HS-5 (cell line): ENCODE measurements around the gene RBMS1.

Experiments used
- DNase-seq: peaks from one replicate; pipeline ENCODE4 v3.0.0-alpha.2; 2012; ENCODE audit warnings: low read depth

RBMS1 gene

DNA sequence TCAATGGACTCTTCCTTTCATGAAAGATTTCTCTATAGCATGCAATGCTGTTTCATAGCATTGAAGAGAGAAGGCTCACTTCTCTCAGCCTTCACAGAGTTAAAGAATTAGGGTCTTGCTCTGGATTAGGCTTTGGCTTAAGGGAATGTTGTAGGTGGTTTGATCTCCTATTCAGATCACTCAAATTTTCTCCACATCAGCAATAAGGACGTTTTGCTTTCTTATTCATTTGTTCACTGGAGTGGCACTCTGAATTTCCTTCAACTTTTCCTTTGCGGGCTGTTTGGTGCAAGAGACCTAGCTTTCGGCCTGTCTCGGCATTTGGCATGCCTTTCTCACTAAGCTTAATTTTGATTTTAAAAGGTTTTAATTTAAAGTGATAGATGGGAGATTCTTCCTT is 131.6 kb downstream of the RBMS1 start:
- DNase-seq = no peak

DNA sequence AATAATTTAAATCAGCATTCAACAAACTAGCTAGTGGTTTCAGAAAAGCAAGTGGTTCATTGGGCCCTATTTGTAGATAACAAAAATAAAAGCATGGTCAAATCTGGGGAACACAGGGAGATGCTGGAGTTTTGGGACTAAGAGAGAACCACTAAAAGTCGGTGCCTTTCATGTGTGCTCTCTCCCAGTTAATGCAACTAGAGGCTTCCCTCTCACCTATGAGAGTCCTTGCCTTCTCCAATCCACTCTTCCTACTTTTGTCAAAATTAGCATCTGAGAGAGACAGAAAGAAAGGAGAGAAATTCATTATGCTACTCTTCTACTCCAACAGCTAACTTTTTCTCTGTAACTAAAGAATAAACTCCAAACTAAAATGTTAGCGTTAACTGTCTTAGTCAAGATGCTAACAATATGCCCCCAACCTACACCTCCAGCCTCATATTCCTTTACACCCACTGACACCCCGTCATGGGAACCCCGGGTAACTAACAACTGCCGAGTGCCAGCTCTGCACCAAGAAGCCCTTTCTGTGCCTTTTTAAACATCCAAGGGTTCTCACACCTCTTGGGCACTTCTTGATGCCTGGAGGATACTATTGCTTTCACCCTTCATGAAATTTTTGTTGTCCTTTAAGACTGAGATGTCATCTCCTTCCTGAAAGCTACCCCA is 133.4 kb downstream of the RBMS1 start:
- DNase-seq = no peak

DNA sequence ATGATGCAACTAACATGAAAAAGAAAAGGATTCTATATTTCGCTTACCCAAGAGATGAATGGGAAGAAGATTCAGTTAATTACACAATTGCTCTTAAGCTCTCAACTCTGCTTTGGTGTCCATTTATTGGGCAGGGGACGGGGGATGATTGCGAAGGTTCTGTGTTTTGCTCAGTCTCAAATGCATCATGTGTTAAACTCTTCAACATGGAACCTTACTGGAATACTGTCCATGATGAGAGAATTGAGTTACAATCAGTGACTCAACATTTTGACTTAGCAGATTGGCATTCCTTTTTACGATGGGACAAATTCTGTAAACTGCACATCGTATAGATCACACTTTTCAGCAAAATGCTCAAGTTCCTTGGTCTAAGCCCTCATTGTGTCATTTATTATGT is 135.6 kb downstream of the RBMS1 start:
- DNase-seq = peak; percentile 85

DNA sequence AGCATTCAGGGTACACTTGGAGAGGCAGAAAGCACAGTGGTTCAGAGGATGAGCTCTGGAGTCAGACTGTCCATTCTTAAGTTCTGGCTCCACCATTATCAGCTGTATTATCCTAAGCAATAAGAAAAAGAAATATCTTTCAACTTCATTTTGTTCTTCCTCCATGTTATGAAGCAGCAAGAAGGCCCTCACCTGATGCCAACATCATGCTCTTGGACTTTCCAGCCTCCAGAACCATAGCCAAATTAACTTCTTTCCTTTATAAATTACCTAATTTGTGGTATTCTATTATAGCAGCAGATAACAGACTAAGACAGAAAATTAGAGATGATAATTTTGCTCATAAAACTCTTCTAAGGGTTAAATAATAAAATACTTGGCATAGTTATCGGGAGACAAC is 137.1 kb downstream of the RBMS1 start:
- no peak for DNase-seq

DNA sequence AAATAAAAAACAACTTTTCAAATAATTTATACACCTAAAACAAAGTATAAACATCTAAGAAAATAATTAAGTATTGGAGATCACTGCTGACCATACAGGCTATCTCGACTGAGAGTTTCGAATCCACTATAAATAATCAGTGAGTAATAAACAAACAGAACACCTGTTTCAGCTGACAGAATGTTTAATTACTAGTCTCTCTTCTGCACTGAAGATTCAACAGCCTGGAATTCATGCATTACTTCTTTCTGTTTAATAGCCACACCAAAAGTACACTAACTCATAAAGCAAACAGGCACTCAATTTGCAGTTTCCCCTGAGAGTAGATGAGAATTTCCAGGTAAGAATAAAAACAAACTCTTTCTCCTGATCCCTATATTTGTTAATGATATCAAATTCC is 138.5 kb downstream of the RBMS1 start:
- DNase-seq = no peak

DNA sequence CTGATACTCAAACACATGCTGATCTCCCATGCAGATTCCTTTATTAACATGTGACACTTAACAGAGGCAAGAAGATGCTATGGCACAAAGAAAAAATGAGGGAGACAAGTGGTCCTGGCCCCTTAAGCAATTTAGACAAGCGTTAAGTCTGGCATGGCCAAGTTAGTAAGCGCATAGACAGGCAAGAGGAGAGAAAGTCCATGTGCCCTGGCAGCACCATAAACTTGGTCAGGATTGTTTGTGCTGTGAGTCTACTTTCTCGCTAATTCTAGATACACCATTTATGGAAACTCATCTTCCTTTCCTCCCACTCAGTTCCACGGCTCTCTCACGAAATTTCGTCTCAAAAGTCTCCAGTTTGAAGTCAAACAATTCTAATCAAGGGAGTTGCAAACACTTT is 138.9 kb downstream of the RBMS1 start:
- no peak for DNase-seq

DNA sequence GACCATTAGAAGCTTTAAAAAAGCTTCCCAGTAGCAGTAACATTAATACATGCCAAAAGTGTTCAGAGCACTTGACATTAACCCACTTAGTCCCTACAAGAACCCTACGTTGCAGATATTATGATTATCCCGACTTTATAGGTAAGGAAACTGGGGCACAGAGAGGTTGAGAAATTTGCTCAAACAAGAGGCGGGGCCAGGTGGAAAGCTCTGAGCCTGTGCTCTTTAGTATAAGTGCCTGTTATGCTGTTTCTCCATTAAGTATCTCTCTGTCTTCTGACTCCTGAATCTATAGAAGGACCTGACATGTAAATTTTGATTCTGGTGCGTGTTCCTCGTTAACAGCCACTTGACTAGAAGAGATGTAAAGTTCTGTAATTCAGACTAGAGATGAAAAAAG is 139.8 kb downstream of the RBMS1 start:
- no peak for DNase-seq

DNA sequence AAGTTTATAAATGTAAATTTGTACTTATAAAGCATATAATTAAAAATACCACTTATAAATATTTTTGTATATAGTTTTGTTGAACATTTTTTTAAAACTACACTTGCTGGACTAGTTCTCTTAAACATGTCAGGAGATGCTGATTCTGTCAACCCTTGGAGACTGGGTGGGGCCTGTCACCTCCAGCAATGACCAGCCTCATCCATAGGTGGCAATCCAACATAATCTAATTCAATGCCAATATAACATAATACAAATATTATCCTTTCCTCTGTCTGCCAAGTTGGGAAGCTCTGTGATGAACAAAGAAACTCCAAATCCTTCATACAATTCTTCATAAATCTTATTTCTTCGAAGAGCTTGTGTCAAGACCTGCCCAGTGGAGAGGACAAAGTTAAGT is 140.4 kb downstream of the RBMS1 start:
- DNase-seq = no peak

DNA sequence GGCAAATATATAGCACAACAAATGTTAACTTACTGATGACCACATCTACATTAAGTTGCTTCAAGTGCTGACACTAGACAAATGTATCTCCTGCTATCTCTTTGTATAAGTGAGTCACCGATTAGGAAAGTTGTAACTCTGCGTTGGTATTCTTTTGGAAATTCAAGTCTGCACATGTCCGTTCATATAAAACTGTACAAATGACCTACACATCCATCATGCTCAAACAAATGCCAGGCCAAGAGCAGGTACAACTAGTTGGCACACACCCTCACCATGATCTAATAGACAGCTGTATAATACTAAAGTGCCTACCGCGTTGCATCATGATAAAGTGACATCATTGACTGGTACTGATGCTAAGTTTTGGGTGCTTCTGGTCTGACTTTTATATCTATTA is 141.1 kb downstream of the RBMS1 start:
- peak; percentile 44 for DNase-seq

DNA sequence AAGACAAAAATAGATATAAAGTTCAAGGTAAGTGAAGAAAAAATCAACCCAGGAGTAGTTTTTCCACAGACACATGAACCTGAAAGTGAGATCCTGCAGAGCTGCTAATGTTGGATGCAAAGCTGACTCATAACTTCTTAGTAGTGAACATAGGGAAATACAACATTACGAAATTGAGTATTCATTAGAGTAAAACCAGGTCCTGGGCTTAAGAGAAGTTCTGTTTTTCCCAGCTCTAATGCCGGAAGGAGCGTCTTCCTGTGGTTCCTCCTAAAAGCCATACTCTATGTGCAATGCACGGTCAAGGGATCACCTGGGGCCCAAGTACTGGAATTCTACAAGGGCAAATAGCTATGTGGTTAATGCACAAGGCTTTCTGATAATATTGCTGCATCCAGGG is 141.7 kb downstream of the RBMS1 start:
- no peak for DNase-seq

DNA sequence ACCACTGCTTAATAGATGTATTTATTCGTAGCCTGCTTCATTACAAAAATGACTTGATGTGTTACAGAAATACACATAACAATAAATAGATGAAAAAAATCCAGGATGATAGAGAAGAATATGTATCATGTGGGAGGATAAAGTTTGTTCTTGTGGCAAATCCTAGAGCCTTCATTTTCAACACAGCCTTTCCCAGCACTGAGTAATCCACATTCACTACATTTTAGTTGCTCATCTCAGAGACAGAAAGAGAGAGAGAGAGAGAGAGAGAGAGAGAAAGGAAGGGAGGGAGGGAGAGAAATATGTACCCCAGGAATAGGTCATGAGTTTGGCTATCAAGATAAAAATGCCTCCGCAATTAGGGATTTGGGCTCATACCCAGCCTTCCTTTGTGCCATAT is 144.3 kb downstream of the RBMS1 start:
- no peak for DNase-seq

DNA sequence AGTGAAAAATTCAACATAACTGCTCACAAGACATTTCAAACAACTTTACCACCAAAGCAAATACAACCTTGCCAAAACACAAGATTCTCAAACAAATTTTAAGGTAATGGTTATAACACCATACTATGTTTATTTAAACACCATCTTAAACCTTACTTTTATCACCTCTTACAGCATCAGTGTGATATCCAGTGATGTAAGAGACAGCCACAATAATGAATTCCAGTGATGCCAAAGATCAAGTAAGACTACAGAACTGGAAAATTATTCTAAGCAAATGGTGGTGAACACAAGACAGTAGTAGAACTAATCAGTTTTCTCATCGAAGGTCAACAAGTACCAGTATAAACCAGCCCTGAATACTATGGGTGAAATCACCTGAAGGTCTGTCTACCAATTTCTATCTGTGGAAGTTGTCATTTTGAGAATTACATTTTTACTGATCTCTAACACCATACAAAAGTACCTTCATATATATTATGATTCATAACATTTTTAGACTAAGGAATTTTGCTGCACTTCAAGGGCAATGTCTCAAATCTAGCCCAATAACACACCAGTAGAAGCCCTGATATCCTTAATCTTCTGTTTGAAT is 146.2 kb downstream of the RBMS1 start:
- no peak for DNase-seq

DNA sequence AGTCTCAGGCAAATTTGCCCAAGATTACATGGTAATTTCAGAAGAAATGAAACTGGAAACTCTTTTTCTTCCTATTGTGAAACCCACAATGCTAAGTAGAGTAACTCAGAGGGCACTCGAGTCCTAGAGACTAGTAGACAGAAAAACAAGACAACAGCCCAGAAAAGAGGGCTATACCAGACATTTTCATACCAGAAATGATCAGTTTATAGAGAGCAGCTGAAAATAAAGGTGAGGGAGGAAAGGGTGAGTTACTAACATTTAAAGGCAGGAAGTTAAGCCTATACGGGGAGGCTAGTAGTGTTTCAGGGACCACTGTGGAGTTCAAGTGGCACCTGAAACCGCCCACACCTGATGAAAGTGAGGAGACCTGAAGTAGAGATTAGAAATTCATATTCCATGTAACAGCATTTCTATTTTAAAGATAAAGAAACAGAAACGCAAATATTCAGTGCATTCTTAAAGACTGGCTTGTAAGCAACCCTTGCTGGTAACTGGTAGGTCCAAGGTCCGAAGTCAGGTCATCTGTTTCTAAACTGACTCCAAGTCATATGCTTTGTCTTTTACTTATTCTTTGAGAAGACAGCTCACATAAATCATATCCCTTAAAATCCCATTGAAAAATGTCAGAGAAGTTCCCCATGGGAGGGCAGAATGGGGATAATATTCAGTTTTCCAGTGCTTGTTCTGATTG is 148.4 kb downstream of the RBMS1 start:
- DNase-seq = no peak

DNA sequence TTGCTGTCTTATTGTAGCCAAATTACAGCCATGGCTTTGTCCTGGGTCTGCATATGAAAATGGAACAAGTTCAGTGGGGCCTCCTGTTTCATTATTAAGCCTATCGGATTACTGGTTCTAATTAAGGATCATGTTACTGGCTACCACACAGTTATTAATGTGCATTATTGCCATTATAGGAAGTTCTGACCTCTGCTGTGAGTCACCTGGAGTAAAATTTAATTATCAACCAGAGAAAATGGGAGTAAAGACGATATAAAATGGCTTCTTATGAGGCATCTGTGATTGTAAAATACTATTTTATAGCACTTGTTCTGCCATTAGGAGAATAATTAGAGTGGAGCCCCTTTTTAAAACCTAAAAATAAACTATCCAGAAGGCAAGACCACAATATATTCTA is 150.2 kb downstream of the RBMS1 start:
- DNase-seq = no peak

DNA sequence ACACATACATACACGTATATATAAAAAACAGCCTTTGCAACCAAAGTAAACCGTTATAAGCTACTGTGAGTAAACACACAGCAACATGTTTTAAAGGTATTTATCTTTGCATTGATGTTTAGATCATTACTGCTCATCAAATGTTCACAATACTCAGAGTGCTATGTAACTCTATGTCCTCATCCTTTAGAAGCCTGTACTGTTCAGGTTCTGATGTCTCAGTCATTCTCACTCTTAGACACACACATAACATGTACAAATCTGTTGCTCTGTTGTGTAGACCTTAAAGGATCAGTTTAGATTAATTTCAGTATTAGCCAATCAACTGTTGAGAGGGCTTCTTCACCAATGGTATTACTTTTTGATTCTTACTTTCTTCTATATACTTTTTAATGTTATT is 153.9 kb downstream of the RBMS1 start:
- DNase-seq = no peak

DNA sequence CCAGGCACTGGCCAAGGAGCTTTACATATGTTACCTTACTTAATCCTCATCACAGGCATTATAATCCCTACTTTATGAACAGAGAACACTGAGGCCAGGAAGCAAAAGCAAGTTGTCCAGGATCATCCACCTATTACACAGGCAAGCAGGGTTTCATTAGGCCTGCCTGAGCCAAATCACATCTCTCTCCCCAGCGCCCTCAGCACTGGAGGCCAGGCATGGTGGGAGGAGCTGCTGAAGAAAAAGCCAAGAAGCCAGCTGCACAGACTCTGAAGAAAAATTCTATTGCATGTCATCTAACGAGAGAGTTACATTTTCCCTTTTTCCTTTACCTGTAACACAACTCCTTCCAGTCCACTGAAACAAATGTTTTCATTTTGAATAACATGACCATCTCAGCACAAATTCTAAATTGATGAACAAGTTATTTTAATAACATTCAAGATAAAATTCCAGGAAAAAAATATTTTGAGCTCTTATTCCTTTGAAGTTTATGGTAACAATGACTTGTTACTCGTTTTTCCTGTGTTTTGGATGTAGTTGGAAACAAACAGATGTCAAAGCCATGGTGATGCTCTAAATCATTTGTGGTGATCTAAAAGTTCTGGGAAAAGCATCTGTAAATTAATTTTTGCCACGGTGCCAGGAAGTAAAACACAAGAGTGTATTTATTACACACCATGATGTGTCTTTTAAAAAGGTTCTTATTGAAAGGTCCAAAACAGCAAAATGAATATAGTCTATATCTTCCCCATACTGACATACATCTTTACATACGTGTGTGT is 154.5 kb downstream of the RBMS1 start:
- no peak for DNase-seq

DNA sequence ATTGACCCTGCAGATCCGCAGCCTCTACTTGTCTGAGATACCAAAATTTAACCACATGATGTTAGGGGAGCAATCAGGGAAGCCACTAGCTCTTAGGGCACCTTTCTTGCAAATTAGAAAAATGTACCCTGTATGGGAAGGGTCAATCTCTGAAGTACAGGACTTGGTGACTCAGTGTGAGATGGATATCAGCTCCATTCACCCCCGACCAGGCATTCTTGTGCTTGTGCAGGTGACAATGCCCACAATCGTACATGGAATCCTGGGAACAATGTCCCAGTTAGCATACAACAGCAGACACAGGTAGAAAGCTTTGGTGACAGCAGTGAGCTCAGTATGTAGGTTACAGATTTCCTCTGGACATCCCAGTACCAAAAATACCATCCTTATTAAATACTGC is 155.9 kb downstream of the RBMS1 start:
- no peak for DNase-seq

DNA sequence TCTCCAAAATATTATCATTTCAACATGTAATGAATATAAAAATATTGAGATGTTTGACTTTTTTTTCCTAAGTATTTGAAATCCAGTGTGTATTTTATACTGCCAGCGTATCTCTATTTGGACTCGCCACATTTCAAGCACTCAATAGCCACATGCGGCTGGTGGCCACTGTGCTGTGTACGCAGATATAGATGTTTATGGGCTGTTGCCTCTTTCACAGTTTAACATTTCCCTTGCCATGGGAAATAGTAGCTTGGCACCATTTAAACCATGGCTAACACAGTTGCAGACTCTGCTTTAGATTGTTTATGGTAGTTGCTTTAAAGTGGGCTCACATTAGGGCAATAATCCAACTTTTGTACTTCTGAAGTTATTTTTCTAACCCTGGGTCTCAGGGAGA is 157.0 kb downstream of the RBMS1 start:
- DNase-seq = no peak

DNA sequence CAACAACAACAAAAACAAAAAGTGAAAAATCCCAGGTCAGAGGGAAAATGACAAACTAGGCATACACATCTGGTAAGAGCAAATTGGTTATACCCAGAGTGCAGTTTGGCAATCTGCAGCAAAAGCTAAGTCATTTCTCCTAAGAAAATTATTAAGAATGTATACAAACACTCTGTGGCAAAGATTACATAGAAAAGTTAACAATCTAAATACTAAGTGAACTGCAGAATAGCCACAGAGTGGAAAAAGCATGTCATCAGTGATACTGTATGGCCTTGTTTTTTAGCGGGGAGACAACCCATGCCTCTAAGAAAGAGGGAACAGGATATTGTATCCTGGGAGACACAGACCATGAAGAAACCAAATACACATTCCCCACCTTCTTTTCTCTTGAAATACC is 157.5 kb downstream of the RBMS1 start:
- no peak for DNase-seq

DNA sequence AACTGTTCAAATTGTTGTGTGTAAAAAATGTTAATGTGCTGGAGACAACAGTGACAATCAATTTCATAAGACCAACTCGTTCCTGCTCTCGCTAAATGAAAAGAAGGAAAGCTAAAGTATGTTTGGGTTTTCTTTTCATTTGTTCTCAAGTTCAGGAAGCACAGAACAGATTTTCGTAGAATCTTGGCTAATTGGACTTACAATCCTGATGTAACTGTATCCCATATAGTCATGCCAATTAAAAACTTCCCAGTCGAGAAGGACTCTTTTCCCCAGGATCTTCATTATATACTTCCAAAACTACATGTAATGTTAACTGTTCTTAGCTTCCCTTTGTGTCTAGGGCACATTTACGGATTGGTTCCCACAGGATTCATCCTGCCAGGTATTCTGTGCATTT is 158.2 kb downstream of the RBMS1 start:
- DNase-seq = no peak

DNA sequence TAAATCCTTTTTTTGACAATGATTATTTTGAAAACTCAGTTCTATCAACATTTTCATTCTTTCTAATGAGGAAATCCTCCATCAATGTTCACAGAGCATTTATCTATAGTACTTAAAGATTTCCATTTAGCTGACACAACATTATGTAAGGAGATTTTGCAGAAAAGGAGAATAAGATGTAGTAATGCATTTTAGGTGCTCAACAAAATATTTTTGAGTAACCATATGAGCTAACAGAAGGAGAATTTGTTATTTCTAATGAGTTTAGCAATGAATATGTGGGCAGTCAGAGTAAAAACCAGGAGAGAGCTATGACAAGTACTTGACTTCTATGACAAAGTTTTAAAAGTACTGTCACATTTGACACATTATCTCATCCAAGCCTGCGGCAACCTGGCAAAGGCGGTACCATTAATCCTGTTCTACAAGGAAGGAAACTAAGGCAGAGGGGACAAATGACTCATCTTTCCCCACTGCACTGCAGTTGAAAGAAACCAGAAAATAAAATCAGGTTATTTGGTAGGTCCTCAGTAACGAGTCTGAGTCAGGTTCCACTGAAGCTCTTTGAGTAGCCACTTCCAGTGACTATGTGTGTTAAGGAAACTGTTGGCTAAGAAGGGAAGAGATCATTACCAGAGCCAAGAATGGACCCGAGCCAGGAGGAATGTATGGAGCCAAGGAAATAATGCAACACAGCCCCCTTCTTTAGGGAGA is 159.4 kb downstream of the RBMS1 start:
- peak; percentile 22 for DNase-seq

DNA sequence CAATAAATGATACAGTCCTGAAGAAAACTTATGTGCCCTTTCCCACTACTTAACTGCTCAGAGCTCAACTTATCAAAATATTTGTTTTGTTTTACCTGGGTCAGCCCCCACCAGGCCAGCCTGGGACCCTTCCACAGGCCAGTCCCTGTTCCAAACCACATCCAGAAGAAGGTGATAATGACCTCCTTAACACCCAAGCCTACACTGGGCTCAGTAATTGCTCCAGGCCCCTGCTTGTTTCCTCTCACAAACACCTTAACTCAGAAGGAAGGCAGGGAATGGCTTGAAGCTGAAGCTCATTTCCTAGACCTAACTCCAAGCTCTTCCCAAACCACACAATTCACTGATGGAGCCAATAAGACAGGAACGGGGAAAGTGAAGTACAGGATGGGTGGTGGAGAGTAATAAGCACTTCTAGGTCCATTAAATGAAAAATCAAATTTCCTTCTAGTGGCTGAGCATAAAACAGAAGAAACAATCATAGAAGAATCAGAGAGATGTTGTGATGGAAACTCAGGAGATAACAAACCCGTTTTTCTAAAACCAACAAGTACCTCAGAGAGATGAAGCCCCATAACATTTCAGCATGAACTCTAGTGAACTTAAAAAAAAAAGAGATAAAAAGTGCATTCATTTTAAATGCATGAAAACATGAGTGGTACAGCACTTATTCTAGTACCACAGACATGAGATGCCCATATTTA is 160.1 kb downstream of the RBMS1 start:
- DNase-seq = no peak
